HepG2 (cell line): Measurements from ENCODE around the gene ESYT2. TPM values are rescaled to one million over a fixed set of nuclear protein-coding genes. Genes with fewer than 3 reads are reported as not detected.

Experiments
- ATAC-seq: fragments of 200-7000 bp; cut with Tn5 transposase; 3 replicates; pipeline ENCODE4 v1.9.1; 2020; ENCODE audit warnings: mild to moderate bottlenecking, moderate library complexity
- BruUV-seq: library from RNA; stranded (reverse); fragments of 400-500 nt; replicated peaks from 2 replicates; lab custom pipeline; 2021; lab: Mats Ljungman, UMichigan
- CTCF ChIA-PET: fragments of 300-600 bp; formaldehyde crosslinking; extraction: SDS; loops from one replicate; lab custom pipeline; 2021; ENCODE audit warnings: low total read pairs, inconsistent platforms, low intra/inter-chr PET ratio; lab: Yijun Ruan, JAX
- POLR2A ChIA-PET: fragments of 350-600 bp; sonication (Branson Sonifier 250); formaldehyde crosslinking; loops from one replicate; lab custom pipeline; 2020; ENCODE audit warnings: antibody characterized with exemption, inconsistent platforms; lab: Yijun Ruan, JAX
- DNase-seq: peaks from one replicate; pipeline ENCODE4 v3.0.0-alpha.2; 2015; ENCODE audit warnings: low spot score
- FAIRE-seq: peaks from 3 replicates; lab custom pipeline; 2011; peaks lifted over from hg19 to GRCh38; lab: Jason Lieb, UNC
- H2AFZ ChIP-seq: one replicate; pipeline ENCODE4 v1.6.1; 2011; ENCODE audit warnings: low read length, inconsistent platforms
- H3K27ac ChIP-seq: fragments of 300-600 bp; 3 replicates; pipeline ENCODE4 v1.8.0; 2011; ENCODE audit warnings: mixed run types, mild to moderate bottlenecking, mixed read lengths, low read length, inconsistent platforms; ENCODE audit not compliant: insufficient read depth; ENCODE audit errors: extremely low read length
- H3K27me3 ChIP-seq, 2 experiments: fragments of 200-600 bp in 1 of 2; 2 replicates in 1 of 2; 3 replicates in 1 of 2; pipeline versions ENCODE4 v1.6.0 to v1.8.0; 2011; ENCODE audit warnings: low read length in 2 of 2, mild to moderate bottlenecking in 2 of 2, moderate library complexity in 2 of 2, inconsistent platforms in 1 of 2; ENCODE audit not compliant: insufficient read depth in 2 of 2, control insufficient read depth in 1 of 2
- H3K36me3 ChIP-seq, 2 experiments: fragments of 200-600 bp in 1 of 2; replicated peaks in 1 of 2; 2 replicates in 1 of 2; 3 replicates in 1 of 2; pipeline versions ENCODE4 v1.5.1 to v1.8.0; 2011; ENCODE audit warnings: low read length in 2 of 2, inconsistent platforms in 1 of 2; ENCODE audit not compliant: insufficient read depth in 2 of 2, control insufficient read depth in 1 of 2
- H3K4me1 ChIP-seq: 2 replicates; pipeline ENCODE4 v1.5.1; 2012; ENCODE audit warnings: low read length, inconsistent platforms; ENCODE audit not compliant: insufficient read depth
- H3K4me2 ChIP-seq: 2 replicates; pipeline ENCODE4 v1.6.0; 2011; ENCODE audit warnings: low read depth, low read length, inconsistent platforms
- H3K4me3 ChIP-seq, 3 experiments: fragments of 200-600 bp in 1 of 3; sonication (generic), shearing (Covaris generic) in 1 of 3; replicated peaks in 1 of 3; 2 replicates each; pipeline ENCODE4 v1.5.1; 2011 to 2016; ENCODE audit warnings: low read length in 3 of 3, inconsistent platforms in 2 of 3, low read depth in 2 of 3, mild to moderate bottlenecking in 2 of 3, control low read depth in 1 of 3, mixed read lengths in 1 of 3; ENCODE audit not compliant: insufficient read depth in 1 of 3
- H3K79me2 ChIP-seq: one replicate; pipeline ENCODE4 v1.6.1; 2011; ENCODE audit warnings: low read length, inconsistent platforms; ENCODE audit not compliant: insufficient read depth
- H3K9ac ChIP-seq: 2 replicates; pipeline ENCODE4 v1.6.0; 2011; ENCODE audit warnings: mild to moderate bottlenecking, low read depth, low read length, inconsistent platforms; ENCODE audit not compliant: insufficient read depth
- H3K9me3 ChIP-seq: 2 replicates; pipeline ENCODE4 v1.5.1; 2012; ENCODE audit warnings: mild to moderate bottlenecking, low read length
- H4K20me1 ChIP-seq: 2 replicates; pipeline ENCODE4 v1.6.0; 2011; ENCODE audit warnings: inconsistent platforms, mild to moderate bottlenecking, low read length, moderate library complexity; ENCODE audit not compliant: insufficient read depth
- CREM ChIP-seq, 2 experiments: sonication (generic) in 1 of 2; formaldehyde crosslinking in 1 of 2; IDR thresholded peaks; 2 replicates each; pipeline versions ENCODE4 v1.4.0 to v1.6.1; 2016 to 2020; ENCODE audit warnings: antibody characterized with exemption in 1 of 2, mild to moderate bottlenecking in 1 of 2, missing genetic modification reagents in 1 of 2
- HNF4A ChIP-seq: sonication (generic); formaldehyde crosslinking; IDR thresholded peaks from 2 replicates; pipeline ENCODE4 v1.4.0; 2020; ENCODE audit warnings: missing genetic modification reagents
- SAP130 ChIP-seq: IDR thresholded peaks from 2 replicates; pipeline ENCODE4 v1.6.1; 2016; ENCODE audit warnings: low read depth
- ZNF720 ChIP-seq: sonication (generic); formaldehyde crosslinking; IDR thresholded peaks from 2 replicates; pipeline ENCODE4 v1.4.0; 2020; ENCODE audit warnings: missing genetic modification reagents
- WGBS: methylation state at CpG from one replicate; pipeline ENCODE4 v1.1.6; 2017; ENCODE audit warnings: low lambda C conversion rate; 5-methylcytosine and 5-hydroxymethylcytosine counted together
- in situ Hi-C: cut with HindIII; loops from 2 replicates; pipeline ENCODE4 v1.10.0; 2017; ENCODE audit warnings: low pct_unique_long_range_greater_than_20kb; ENCODE audit not compliant: extremely low pct_ligation_motif_present
- intact Hi-C: fragments of 100-400 bp; cut with micrococcal nuclease; formaldehyde crosslinking; loops from one replicate; pipeline ENCODE4 v1.10.0; 2022; ENCODE audit not compliant: unreplicated experiment
- polyA plus RNA-seq, 8 experiments: library from polyadenylated mRNA; depleted of rRNA in 3 of 8; stranded (reverse) in 7 of 8; unstranded in 1 of 8; fragments of >200 nt; fragmentation: Illumina TruSeq in 4 of 8; extraction: Trizol in 4 of 8; gene quantifications; 2 replicates each; pipeline versions ENCODE4 v1.2.1 to v1.2.3, GENCODE V29; 2011 to 2016; ENCODE audit warnings: low read depth in 4 of 8, missing spikeins in 1 of 8, mixed read lengths in 1 of 8; ENCODE audit not compliant: insufficient read depth in 1 of 8
- total RNA-seq, 5 experiments: library from RNA; depleted of rRNA; stranded (reverse); fragments of >200 nt; fragmentation: Illumina TruSeq; extraction: Trizol; gene quantifications; 2 replicates each; pipeline ENCODE4 v1.2.3, GENCODE V29; 2016; ENCODE audit warnings: low read depth in 1 of 5
- TF ChIP-seq, protein P1 (sequence below): sonication (generic); formaldehyde crosslinking; IDR thresholded peaks from 2 replicates; pipeline ENCODE4 v1.5.1; 2020; ENCODE audit warnings: missing genetic modification reagents, mild to moderate bottlenecking, borderline replicate concordance
- TF ChIP-seq, protein P2 (sequence below): IDR thresholded peaks from 2 replicates; pipeline ENCODE4 v1.4.0; 2020; ENCODE audit warnings: mild to moderate bottlenecking, missing genetic modification reagents

ESYT2 gene
- total and polyA plus RNA-seq, 2 of the 13 experiments (the other 11 are each of a cell fraction or from before 2014, with no cell fraction given) = 28.5 to 37.3 TPM

- TF ChIP-seq, protein P1, sequence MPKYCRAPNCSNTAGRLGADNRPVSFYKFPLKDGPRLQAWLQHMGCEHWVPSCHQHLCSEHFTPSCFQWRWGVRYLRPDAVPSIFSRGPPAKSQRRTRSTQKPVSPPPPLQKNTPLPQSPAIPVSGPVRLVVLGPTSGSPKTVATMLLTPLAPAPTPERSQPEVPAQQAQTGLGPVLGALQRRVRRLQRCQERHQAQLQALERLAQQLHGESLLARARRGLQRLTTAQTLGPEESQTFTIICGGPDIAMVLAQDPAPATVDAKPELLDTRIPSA (CRISPR knock-in tag) = no peak
- peak; percentile 36; the same call in 1 of the 2 replicates for TF ChIP-seq CREM (IDR thresholded peaks at IDR 0.05)
- TF ChIP-seq CREM (CRISPR knock-in tag; IDR thresholded peaks at IDR 0.05) = no peak
- TF ChIP-seq, all 625 proteins: peak for 5
Observed at GRCh38 chr7:158827411-158828132, 1.7 kb downstream of the ESYT2 start (continued).

GRCh38 chr7:158825628-158826289, 3.5 kb downstream of the ESYT2 start:
- peak overlapping the region; percentile 56 for H3K27ac ChIP-seq
- FAIRE-seq (no peak), DNase-seq (peak; percentile 55), ATAC-seq (no peak)
- peaks cover 71% of the 10 kb centered on the region for H3K79me2 ChIP-seq
- H3K4me3 ChIP-seq = no peak overlapping the region
- H3K36me3 ChIP-seq = no peaks in the 10 kb centered on the region
- no TSS peak for BruUV-seq
- H3K9ac ChIP-seq = 0 out of 2 replicates have a peak overlapping the region, but pooled peaks have one; percentile 8
- in situ Hi-C loops (no loop called here), intact Hi-C loops (no loop called here)
- H4K20me1 ChIP-seq = peaks cover 17% of the 10 kb centered on the region
- H3K27me3 ChIP-seq = no peaks in the 10 kb centered on the region; a peak in 1 of 5 replicates
- TF ChIP-seq, protein P2, sequence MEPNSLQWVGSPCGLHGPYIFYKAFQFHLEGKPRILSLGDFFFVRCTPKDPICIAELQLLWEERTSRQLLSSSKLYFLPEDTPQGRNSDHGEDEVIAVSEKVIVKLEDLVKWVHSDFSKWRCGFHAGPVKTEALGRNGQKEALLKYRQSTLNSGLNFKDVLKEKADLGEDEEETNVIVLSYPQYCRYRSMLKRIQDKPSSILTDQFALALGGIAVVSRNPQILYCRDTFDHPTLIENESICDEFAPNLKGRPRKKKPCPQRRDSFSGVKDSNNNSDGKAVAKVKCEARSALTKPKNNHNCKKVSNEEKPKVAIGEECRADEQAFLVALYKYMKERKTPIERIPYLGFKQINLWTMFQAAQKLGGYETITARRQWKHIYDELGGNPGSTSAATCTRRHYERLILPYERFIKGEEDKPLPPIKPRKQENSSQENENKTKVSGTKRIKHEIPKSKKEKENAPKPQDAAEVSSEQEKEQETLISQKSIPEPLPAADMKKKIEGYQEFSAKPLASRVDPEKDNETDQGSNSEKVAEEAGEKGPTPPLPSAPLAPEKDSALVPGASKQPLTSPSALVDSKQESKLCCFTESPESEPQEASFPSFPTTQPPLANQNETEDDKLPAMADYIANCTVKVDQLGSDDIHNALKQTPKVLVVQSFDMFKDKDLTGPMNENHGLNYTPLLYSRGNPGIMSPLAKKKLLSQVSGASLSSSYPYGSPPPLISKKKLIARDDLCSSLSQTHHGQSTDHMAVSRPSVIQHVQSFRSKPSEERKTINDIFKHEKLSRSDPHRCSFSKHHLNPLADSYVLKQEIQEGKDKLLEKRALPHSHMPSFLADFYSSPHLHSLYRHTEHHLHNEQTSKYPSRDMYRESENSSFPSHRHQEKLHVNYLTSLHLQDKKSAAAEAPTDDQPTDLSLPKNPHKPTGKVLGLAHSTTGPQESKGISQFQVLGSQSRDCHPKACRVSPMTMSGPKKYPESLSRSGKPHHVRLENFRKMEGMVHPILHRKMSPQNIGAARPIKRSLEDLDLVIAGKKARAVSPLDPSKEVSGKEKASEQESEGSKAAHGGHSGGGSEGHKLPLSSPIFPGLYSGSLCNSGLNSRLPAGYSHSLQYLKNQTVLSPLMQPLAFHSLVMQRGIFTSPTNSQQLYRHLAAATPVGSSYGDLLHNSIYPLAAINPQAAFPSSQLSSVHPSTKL = 0 out of 2 replicates have a peak, but pooled peaks have one; percentile 10
- TF ChIP-seq HNF4A (CRISPR knock-in tag) (peak; percentile 58; the same call in 1 of the 2 replicates), SAP130 (CRISPR knock-in tag) (peak; percentile 19; the same call in 1 of the 2 replicates), ZNF720 (CRISPR knock-in tag) (no peak)
- ChIA-PET POLR2A (interaction anchor here (1.4 kb wide), 1 partner anchor 7 kb away, joined by 7 read pairs; no protein-coding TSS in a partner anchor), CTCF (no interaction called here)
- peaks cover 56% of the 10 kb centered on the region for H3K4me1 ChIP-seq
- H3K9me3 ChIP-seq = no peaks in the 10 kb centered on the region
- H3K4me2 ChIP-seq = peak overlapping the region; percentile 18; the same call in 1 of the 2 replicates
- H2AFZ ChIP-seq = no peak overlapping the region
- WGBS = 85% methylated on average over 8 of the region's 8 CpGs
